ENCODE data around the gene HLX. TPM values are rescaled to one million over a fixed set of nuclear protein-coding genes. Genes with fewer than 3 reads are reported as not detected.

Gene HLX
- total RNA-seq, 4 donors from 2014 or later, result 4.2 to 18.4 (median 9.3) TPM

GRCh38 chr1:220922951-220923350 is 43.7 kb downstream of the HLX start:
- H3K4me3 ChIP-seq, result no peak overlapping the region
- no peaks in the 10 kb centered on the region for H3K27me3 ChIP-seq
- in situ Hi-C loops (cut with MboI; ENCODE audit: low pct_ligation_motif_present in 1 of 4, low pct_unique_long_range_greater_than_20kb in 1 of 4, low sequenced_read_pairs in 3 of 4) (loop anchor here in 1 of 4 donors (25.0 kb wide), 1 partner anchor 289 kb away; no protein-coding TSS in a partner anchor), intact Hi-C loops (cut with DNase I; ENCODE audit: low total_unique reads) (no loop called here)
- H3K9me3 ChIP-seq, result no peaks in the 10 kb centered on the region
- 57 to 69% methylated on average over 3 to 5 of the region's 5 CpGs for WGBS, 2 donors (ENCODE audit: low coverage in 1 of 2)
- no peak for DNase-seq
- no peaks in the 10 kb centered on the region for H3K4me1 ChIP-seq
- no peak for TF ChIP-seq CTCF (IDR thresholded peaks at IDR 0.05)
- no peak for TF ChIP-seq POLR2AphosphoS5 (IDR thresholded peaks at IDR 0.05)
- TF ChIP-seq EP300 (IDR thresholded peaks at IDR 0.05; ENCODE audit: low read depth), result no peak
- no peak for TF ChIP-seq POLR2A (IDR thresholded peaks at IDR 0.05)
- no peaks in the 10 kb centered on the region for H3K36me3 ChIP-seq
- H3K27ac ChIP-seq, result no peak overlapping the region

GRCh38 chr1:220924331-220924970 is 45.2 kb downstream of the HLX start:
- 64 to 74% methylated on average over 3 of the region's 3 CpGs for WGBS, 2 donors (ENCODE audit: low coverage in 1 of 2)
- intact Hi-C loops (cut with DNase I; ENCODE audit: low total_unique reads) (loop anchor here (1.0 kb wide), 1 partner anchor 32 kb away; no protein-coding TSS in a partner anchor), in situ Hi-C loops (cut with MboI; ENCODE audit: low pct_ligation_motif_present in 1 of 4, low pct_unique_long_range_greater_than_20kb in 1 of 4, low sequenced_read_pairs in 3 of 4) (loop anchor here in 1 of 4 donors (25.0 kb wide), 1 partner anchor 288 kb away; no protein-coding TSS in a partner anchor)
- H3K4me3 ChIP-seq, result no peak overlapping the region
- no peaks in the 10 kb centered on the region for H3K36me3 ChIP-seq
- H3K27ac ChIP-seq, result no peak overlapping the region
- H3K4me1 ChIP-seq, result no peaks in the 10 kb centered on the region
- no peak for TF ChIP-seq CTCF (IDR thresholded peaks at IDR 0.05)
- TF ChIP-seq EP300 (IDR thresholded peaks at IDR 0.05; ENCODE audit: low read depth), result no peak
- no peak for TF ChIP-seq POLR2AphosphoS5 (IDR thresholded peaks at IDR 0.05)
- no peak for TF ChIP-seq POLR2A (IDR thresholded peaks at IDR 0.05)
- no peak for DNase-seq
- H3K27me3 ChIP-seq, result no peaks in the 10 kb centered on the region
- H3K9me3 ChIP-seq, result no peaks in the 10 kb centered on the region

GRCh38 chr1:220925707-220926106 is 46.5 kb downstream of the HLX start:
- Histone ChIP-seq H3K27ac (no peak overlapping the region), H3K4me1 (no peaks in the 10 kb centered on the region), H3K4me3 (no peak overlapping the region), H3K9me3 (no peaks in the 10 kb centered on the region), H3K36me3 (no peaks in the 10 kb centered on the region), H3K27me3 (no peaks in the 10 kb centered on the region)
- in situ Hi-C loops (cut with MboI; ENCODE audit: low pct_ligation_motif_present in 1 of 4, low pct_unique_long_range_greater_than_20kb in 1 of 4, low sequenced_read_pairs in 3 of 4) (no loop called here), intact Hi-C loops (cut with DNase I; ENCODE audit: low total_unique reads) (no loop called here)
- TF ChIP-seq POLR2AphosphoS5 (IDR thresholded peaks at IDR 0.05) (no peak), EP300 (IDR thresholded peaks at IDR 0.05; ENCODE audit: low read depth) (no peak), POLR2A (IDR thresholded peaks at IDR 0.05) (no peak), CTCF (IDR thresholded peaks at IDR 0.05) (no peak)
- DNase-seq, result no peak
- 97 to 100% methylated on average over 2 of the region's 2 CpGs for WGBS, 2 donors (ENCODE audit: low coverage in 1 of 2)

- Histone ChIP-seq H3K27ac (no peak overlapping the region), H3K27me3 (no peaks in the 10 kb centered on the region), H3K4me1 (no peaks in the 10 kb centered on the region), H3K36me3 (no peaks in the 10 kb centered on the region), H3K9me3 (no peaks in the 10 kb centered on the region), H3K4me3 (no peak overlapping the region)
- in situ Hi-C loops (cut with MboI; ENCODE audit: low pct_ligation_motif_present in 1 of 4, low pct_unique_long_range_greater_than_20kb in 1 of 4, low sequenced_read_pairs in 3 of 4) (no loop called here), intact Hi-C loops (cut with DNase I; ENCODE audit: low total_unique reads) (no loop called here)
- no peak for TF ChIP-seq POLR2A (IDR thresholded peaks at IDR 0.05)
- no peak for TF ChIP-seq EP300 (IDR thresholded peaks at IDR 0.05; ENCODE audit: low read depth)
- TF ChIP-seq CTCF (IDR thresholded peaks at IDR 0.05), result no peak
- TF ChIP-seq POLR2AphosphoS5 (IDR thresholded peaks at IDR 0.05), result no peak
- 20 to 55% methylated on average over 2 to 4 of the region's 4 CpGs for WGBS, 2 donors (ENCODE audit: low coverage in 1 of 2)
- no peak for DNase-seq
Measured at GRCh38 chr1:220926146-220926545, 46.9 kb downstream of the HLX start.

Measured in transverse colon (tissue), 4 donors.